Measurements from ENCODE around the gene WASHC4. TPM values are rescaled to one million over a fixed set of nuclear protein-coding genes. Genes with fewer than 3 reads are reported as not detected.

The WASHC4 gene
- total RNA-seq, 2 donors from 2014 or later = 68.0 to 84.5 TPM

DNA sequence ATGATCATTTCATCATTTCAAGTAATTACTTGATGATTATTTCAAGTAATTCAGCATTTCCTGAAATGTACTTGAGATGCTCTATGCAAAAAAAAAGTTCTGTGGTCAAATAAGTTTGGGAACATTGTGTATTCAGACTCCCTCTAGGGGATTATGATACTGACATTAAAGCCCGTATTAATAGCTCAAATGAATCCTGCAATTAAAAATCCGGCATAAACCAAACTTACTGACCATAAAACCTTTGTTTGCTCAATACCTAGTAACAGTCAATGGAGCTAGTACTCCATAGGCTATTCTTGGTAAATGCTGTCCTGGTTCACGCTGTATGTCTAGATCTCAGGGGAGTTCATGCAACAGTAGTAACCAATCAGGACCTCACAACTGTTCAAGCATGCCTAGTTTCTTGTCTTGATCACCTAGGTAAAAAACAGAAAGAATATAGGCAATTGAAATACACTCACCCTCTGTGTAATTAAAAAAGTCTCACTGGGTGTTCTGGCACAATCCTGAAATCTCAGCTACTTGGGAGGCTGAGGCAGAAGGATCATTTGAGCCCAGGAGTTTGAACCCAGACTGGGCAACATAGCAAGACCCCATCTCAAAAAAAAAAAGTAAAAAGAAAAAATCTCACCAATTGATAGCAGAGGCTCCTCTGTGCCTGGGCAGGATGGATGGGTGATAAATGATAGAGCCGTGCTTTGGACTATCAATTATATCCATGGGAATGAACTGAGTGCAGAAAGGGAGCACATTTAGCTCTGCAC is 37.4 kb upstream of the WASHC4 start:
- DNase-seq (ENCODE audit: low spot score) (no peak), ATAC-seq (ENCODE audit: insufficient number of reproducible peaks, low FRiP score, low read depth) (no peak)
- TF ChIP-seq, protein P1, sequence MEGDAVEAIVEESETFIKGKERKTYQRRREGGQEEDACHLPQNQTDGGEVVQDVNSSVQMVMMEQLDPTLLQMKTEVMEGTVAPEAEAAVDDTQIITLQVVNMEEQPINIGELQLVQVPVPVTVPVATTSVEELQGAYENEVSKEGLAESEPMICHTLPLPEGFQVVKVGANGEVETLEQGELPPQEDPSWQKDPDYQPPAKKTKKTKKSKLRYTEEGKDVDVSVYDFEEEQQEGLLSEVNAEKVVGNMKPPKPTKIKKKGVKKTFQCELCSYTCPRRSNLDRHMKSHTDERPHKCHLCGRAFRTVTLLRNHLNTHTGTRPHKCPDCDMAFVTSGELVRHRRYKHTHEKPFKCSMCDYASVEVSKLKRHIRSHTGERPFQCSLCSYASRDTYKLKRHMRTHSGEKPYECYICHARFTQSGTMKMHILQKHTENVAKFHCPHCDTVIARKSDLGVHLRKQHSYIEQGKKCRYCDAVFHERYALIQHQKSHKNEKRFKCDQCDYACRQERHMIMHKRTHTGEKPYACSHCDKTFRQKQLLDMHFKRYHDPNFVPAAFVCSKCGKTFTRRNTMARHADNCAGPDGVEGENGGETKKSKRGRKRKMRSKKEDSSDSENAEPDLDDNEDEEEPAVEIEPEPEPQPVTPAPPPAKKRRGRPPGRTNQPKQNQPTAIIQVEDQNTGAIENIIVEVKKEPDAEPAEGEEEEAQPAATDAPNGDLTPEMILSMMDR (IDR thresholded peaks at IDR 0.05) = no peak
- Histone ChIP-seq H3K27me3 (replicated peaks; ENCODE audit: insufficient read depth) (no peaks in the 10 kb centered on the region), H3K9me3 (no peaks in the 10 kb centered on the region), H3K36me3 (peaks cover 8% of the 10 kb centered on the region), H3K4me1 (ENCODE audit: control insufficient read depth in 1 of 2, low read depth in 2 of 2) (no peaks in the 10 kb centered on the region), H3K27ac (no peak overlapping the region), H3K4me3 (no peak overlapping the region)

DNA sequence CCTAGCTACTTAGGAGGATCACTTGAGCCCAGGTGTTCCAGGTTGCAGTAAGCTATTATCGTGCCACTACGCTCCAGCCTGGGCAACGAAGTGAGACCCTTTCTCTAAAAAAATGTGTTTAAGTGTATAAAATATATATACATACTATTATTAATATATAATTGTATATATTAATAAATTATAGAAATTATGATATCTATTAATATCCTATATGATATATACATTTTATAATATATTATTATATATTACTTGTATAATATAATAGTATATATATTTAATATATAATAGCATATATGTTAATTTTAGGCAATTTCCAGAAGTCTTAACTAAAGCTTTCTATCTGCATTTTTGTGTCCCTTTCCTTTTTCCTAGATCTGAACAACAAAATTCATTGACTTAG is 35.5 kb upstream of the WASHC4 start:
- no peak overlapping the region for H3K27ac ChIP-seq
- no peaks in the 10 kb centered on the region for H3K9me3 ChIP-seq
- no peak overlapping the region for H3K4me3 ChIP-seq
- no peaks in the 10 kb centered on the region for H3K27me3 ChIP-seq (replicated peaks; ENCODE audit: insufficient read depth)
- TF ChIP-seq, protein P1 (IDR thresholded peaks at IDR 0.05) = no peak
- no peaks in the 10 kb centered on the region for H3K36me3 ChIP-seq
- peaks cover 0 to 15% of the 10 kb centered on the region in 2 donors for H3K4me1 ChIP-seq (ENCODE audit: control insufficient read depth in 1 of 2, low read depth in 2 of 2)
- DNase-seq (ENCODE audit: low spot score) (no peak), ATAC-seq (ENCODE audit: insufficient number of reproducible peaks, low FRiP score, low read depth) (no peak)

DNA sequence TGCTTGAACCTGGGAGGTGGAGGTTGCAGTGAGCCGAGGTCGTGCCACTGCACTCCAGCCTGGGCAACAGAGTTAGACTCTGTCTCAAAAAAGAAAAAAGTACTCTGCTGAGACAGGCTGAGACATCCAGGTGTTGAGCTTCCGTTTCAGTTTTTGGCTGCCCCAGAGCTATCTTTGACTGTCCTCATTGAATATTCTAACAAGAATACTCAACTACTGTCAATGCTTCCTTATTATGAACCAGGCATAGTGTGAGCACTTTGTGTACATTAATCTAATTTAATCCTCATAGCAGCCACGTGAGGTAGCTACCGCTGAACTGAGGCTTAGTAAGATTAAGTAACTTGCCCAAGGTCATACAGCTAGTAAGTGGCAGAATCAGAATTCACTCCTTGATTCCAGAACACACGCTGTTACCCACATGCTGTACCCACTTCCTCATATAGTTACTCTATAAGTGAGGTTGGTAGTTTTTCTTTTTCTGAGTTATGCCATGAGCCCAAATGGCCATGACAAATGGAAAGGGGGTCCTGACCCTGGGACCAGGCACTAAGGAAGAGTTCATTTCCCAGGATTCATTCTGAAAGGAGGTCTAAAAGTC is 34.5 kb upstream of the WASHC4 start:
- no peaks in the 10 kb centered on the region for H3K9me3 ChIP-seq
- H3K36me3 ChIP-seq = no peaks in the 10 kb centered on the region
- peaks cover 0 to 23% of the 10 kb centered on the region in 2 donors for H3K4me1 ChIP-seq (ENCODE audit: control insufficient read depth in 1 of 2, low read depth in 2 of 2)
- TF ChIP-seq, protein P1 (IDR thresholded peaks at IDR 0.05) = no peak
- no peak for DNase-seq (ENCODE audit: low spot score)
- ATAC-seq (ENCODE audit: insufficient number of reproducible peaks, low FRiP score, low read depth) = no peak
- H3K27ac ChIP-seq = no peak overlapping the region
- no peak overlapping the region for H3K4me3 ChIP-seq
- H3K27me3 ChIP-seq (replicated peaks; ENCODE audit: insufficient read depth) = no peaks in the 10 kb centered on the region

DNA sequence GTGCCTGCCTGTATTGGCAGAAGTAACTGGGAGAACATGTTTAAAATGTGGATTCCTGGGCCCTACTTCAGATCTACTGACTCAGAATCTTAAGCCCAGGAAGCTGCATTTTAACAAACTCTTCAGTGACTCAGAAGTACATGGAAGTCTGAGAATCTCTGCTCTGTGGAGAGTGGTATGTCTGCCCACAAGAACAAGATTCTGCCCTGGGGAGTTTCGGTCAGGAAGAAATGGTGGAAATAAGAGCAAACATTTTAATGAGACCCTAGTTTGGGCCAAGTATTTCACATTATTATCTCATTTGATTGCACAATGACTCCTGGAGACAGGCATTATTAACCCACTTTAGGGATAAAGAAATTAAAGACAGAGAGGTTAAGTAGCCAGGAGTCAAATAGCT is 31.4 kb upstream of the WASHC4 start:
- no peak for DNase-seq (ENCODE audit: low spot score)
- Histone ChIP-seq H3K9me3 (no peaks in the 10 kb centered on the region), H3K4me3 (no peak overlapping the region), H3K4me1 (ENCODE audit: control insufficient read depth in 1 of 2, low read depth in 2 of 2) (peaks cover 0 to 27% of the 10 kb centered on the region in 2 donors), H3K27me3 (replicated peaks; ENCODE audit: insufficient read depth) (no peaks in the 10 kb centered on the region), H3K27ac (no peak overlapping the region), H3K36me3 (no peaks in the 10 kb centered on the region)
- TF ChIP-seq, protein P1 (IDR thresholded peaks at IDR 0.05) = no peak
- no peak for ATAC-seq (ENCODE audit: insufficient number of reproducible peaks, low FRiP score, low read depth)

DNA sequence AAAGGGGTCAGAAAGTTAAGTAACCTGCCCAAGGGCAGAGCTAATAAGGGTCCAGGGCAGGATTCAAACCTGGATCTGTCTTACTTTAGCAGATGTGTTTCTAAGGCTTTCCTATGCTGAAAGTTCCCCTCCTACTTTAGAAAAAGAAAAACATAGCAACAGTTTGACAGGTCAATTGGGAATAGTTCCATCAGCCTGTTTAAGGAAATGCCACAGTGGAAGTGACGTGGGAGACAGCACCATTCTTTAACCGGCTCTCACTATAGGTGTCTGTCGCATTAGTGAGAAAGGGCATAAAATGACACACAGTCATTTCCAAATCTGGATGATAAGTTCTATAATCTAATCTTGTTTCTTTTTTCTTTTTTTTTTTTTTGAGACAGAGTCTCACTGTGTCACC is 30.6 kb upstream of the WASHC4 start:
- TF ChIP-seq, protein P1 (IDR thresholded peaks at IDR 0.05) = no peak
- Histone ChIP-seq H3K27ac (peak overlapping the region; percentile 44 to 54), H3K36me3 (no peaks in the 10 kb centered on the region), H3K4me1 (ENCODE audit: control insufficient read depth in 1 of 2, low read depth in 2 of 2) (peaks cover 0 to 27% of the 10 kb centered on the region in 2 donors), H3K9me3 (no peaks in the 10 kb centered on the region), H3K27me3 (replicated peaks; ENCODE audit: insufficient read depth) (no peaks in the 10 kb centered on the region), H3K4me3 (peak overlapping the region; percentile 51)
- ATAC-seq (ENCODE audit: insufficient number of reproducible peaks, low FRiP score, low read depth) = no peak
- DNase-seq (ENCODE audit: low spot score) = no peak
